Breast epithelium (tissue), 4 donors: ENCODE data around the gene BRI3. TPM values are rescaled to one million over a fixed set of nuclear protein-coding genes. Genes with fewer than 3 reads are reported as not detected.

ENCODE experiments used
- DNase-seq, 2 donors: peaks; one replicate each; pipeline ENCODE4 v3.0.0-alpha.2; 2019; ENCODE audit warnings: low spot score in 2 of 2
- H3K27ac ChIP-seq, 2 donors: fragments of 200-600 bp; sonication (generic) in 1 of 2; one replicate each; pipeline ENCODE4 v1.5.1; 2016 to 2019; ENCODE audit warnings: mild to moderate bottlenecking in 1 of 2
- H3K27me3 ChIP-seq, 2 donors: fragments of 200-600 bp; sonication (generic) in 1 of 2; one replicate each; pipeline versions ENCODE4 v1.5.1 to v1.6.0; 2017 to 2019; ENCODE audit warnings: control low read depth in 1 of 2, mild to moderate bottlenecking in 1 of 2
- H3K36me3 ChIP-seq: fragments of 200-600 bp; one replicate; pipeline ENCODE4 v1.5.1; 2019
- H3K4me1 ChIP-seq, 2 donors: fragments of 200-600 bp; sonication (generic); one replicate each; pipeline ENCODE4 v1.5.1; 2016 to 2019; ENCODE audit warnings: control low read depth in 1 of 2
- H3K4me3 ChIP-seq, 3 donors: fragments of 200-600 bp; sonication (generic); 1 replicate in 2 of 3; 2 replicates in 1 of 3; pipeline ENCODE4 v1.5.1; 2016 to 2019; ENCODE audit warnings: mild to moderate bottlenecking in 3 of 3, moderate library complexity in 2 of 3
- H3K9me3 ChIP-seq, 2 donors: fragments of 200-600 bp; sonication (generic) in 1 of 2; one replicate each; pipeline ENCODE4 v1.5.1; 2016 to 2019; ENCODE audit warnings: control low read depth in 1 of 2
- CTCF ChIP-seq, 3 donors: fragments of 450-650 bp; IDR thresholded peaks; one replicate each; pipeline ENCODE4 v1.5.1; 2016 to 2017; ENCODE audit warnings: antibody characterized with exemption in 3 of 3, mild to moderate bottlenecking in 3 of 3, moderate library complexity in 3 of 3
- POLR2A ChIP-seq: fragments of 450-650 bp; IDR thresholded peaks from one replicate; pipeline ENCODE4 v1.6.1; 2016; ENCODE audit warnings: antibody characterized with exemption, mild to moderate bottlenecking, moderate library complexity
- POLR2AphosphoS5 ChIP-seq, 3 donors: sonication (generic); formaldehyde crosslinking; IDR thresholded peaks; one replicate each; pipeline ENCODE4 v1.6.1; 2017; ENCODE audit warnings: antibody characterized with exemption in 3 of 3
- intact Hi-C: fragments of 100-400 bp; cut with DNase I; formaldehyde crosslinking; loops from one replicate; pipeline ENCODE4 v1.15.1; 2023; ENCODE audit warnings: low total_unique reads
- total RNA-seq, 3 donors: library from RNA; depleted of rRNA; stranded (reverse); fragments of >200 nt; gene quantifications; one replicate each; pipeline ENCODE4 v1.1.0, GENCODE V29; 2016

BRI3 gene
- total RNA-seq, 3 donors from 2014 or later = 38.8 to 85.5 (median 56.4) TPM

GRCh38 chr7:98293746-98294145 is 12.3 kb downstream of the BRI3 start:
- intact Hi-C loops = no loop called here
- no peaks in the 10 kb centered on the region for H3K36me3 ChIP-seq
- H3K4me1 ChIP-seq = peaks cover 0 to 4% of the 10 kb centered on the region in 2 donors
- no peak overlapping the region for H3K4me3 ChIP-seq
- H3K27ac ChIP-seq = no peak overlapping the region
- DNase-seq = no peak
- H3K9me3 ChIP-seq = no peaks in the 10 kb centered on the region
- H3K27me3 ChIP-seq = no peaks in the 10 kb centered on the region
- no peak for TF ChIP-seq CTCF (IDR thresholded peaks at IDR 0.05)
- TF ChIP-seq POLR2A = no peak
- no peak for TF ChIP-seq POLR2AphosphoS5 (IDR thresholded peaks at IDR 0.05)

DNA sequence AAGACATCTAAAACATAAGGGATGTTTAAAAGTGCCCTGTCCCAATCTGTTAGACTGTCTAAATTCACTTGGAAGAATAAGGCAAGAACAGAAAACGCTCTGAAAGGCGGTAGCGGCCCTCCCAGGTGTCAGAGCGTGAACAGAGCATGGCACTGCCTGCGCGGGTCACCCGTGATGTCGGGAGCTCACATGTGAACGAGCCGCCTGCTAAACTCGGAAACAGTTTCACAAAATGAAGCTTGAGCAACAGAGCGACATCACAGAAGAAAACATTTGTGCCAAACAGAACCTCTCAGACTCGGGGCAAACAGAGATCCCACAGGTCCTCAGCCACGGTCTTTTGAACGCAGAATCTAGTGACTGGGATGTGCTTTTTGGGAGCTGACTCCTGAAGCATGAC is 12.8 kb downstream of the BRI3 start:
- no peak for DNase-seq
- Histone ChIP-seq H3K9me3 (no peaks in the 10 kb centered on the region), H3K4me1 (peaks cover 0 to 4% of the 10 kb centered on the region in 2 donors), H3K27me3 (no peaks in the 10 kb centered on the region), H3K36me3 (no peaks in the 10 kb centered on the region), H3K27ac (no peak overlapping the region), H3K4me3 (no peak overlapping the region)
- intact Hi-C loops = no loop called here
- TF ChIP-seq POLR2AphosphoS5 (IDR thresholded peaks at IDR 0.05) = no peak
- TF ChIP-seq POLR2A = no peak
- TF ChIP-seq CTCF (IDR thresholded peaks at IDR 0.05) = no peak

GRCh38 chr7:98294798-98295382 is 13.4 kb downstream of the BRI3 start:
- intact Hi-C loops = no loop called here
- H3K4me3 ChIP-seq = no peak overlapping the region
- peaks cover 0 to under 1% of the 10 kb centered on the region in 2 donors for H3K9me3 ChIP-seq
- H3K27me3 ChIP-seq = no peaks in the 10 kb centered on the region
- no peak overlapping the region for H3K27ac ChIP-seq
- TF ChIP-seq CTCF (IDR thresholded peaks at IDR 0.05) (peak in 2 of 3 donors; percentile 65 to 71), POLR2AphosphoS5 (IDR thresholded peaks at IDR 0.05) (no peak), POLR2A (no peak)
- H3K4me1 ChIP-seq = peaks cover 0 to 4% of the 10 kb centered on the region in 2 donors
- H3K36me3 ChIP-seq = no peaks in the 10 kb centered on the region
- peak in 1 of 2 donors; percentile 70 for DNase-seq

DNA sequence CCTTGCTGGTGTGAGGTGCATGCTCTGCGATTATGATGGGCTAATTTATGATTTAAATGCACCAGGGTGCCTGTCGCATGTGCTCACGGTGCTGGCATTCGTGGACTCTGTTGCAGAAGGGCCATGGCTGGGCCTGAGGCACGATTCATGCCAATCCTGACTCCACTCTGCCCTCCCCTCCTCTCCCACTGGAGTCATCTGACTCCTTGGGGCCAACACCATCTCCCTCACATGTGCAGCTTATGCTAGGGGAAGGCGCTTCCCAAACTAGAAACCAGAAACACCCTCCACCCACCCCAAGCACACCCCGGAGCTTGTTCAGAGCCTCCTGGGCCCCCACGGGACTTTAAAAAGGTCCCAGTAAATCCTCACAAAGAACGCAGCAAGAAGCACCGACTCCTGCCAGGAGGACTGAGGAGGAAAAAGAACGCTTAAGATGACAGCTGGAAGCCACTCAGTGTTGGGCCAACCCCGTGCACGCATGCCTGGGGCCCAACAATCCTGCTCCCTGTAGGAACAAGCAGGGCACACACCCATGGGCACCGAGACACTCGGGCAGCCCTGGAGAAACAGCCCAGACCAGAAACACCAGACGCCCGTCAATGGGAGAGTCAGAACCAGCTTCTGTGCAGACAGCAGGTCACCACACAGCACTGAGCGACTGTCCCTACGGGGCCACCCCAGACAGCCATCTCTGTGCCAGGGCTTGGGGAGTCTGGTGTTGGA is 14.1 kb downstream of the BRI3 start:
- H3K4me3 ChIP-seq = no peak overlapping the region
- TF ChIP-seq CTCF (IDR thresholded peaks at IDR 0.05) (no peak), POLR2A (no peak), POLR2AphosphoS5 (IDR thresholded peaks at IDR 0.05) (no peak)
- peaks cover 0 to 6% of the 10 kb centered on the region in 2 donors for H3K9me3 ChIP-seq
- H3K4me1 ChIP-seq = peaks cover 0 to 4% of the 10 kb centered on the region in 2 donors
- H3K36me3 ChIP-seq = no peaks in the 10 kb centered on the region
- H3K27ac ChIP-seq = no peak overlapping the region
- no peaks in the 10 kb centered on the region for H3K27me3 ChIP-seq
- intact Hi-C loops = no loop called here
- no peak for DNase-seq

- no peak for TF ChIP-seq POLR2A
- TF ChIP-seq CTCF (IDR thresholded peaks at IDR 0.05) = no peak
- no peak for TF ChIP-seq POLR2AphosphoS5 (IDR thresholded peaks at IDR 0.05)
- H3K9me3 ChIP-seq = peaks cover 0 to 11% of the 10 kb centered on the region in 2 donors
- H3K4me3 ChIP-seq = no peak overlapping the region
- H3K27ac ChIP-seq = no peak overlapping the region
- intact Hi-C loops = no loop called here
- H3K4me1 ChIP-seq = peaks cover 0 to 4% of the 10 kb centered on the region in 2 donors
- no peaks in the 10 kb centered on the region for H3K36me3 ChIP-seq
- DNase-seq = no peak
- H3K27me3 ChIP-seq = no peaks in the 10 kb centered on the region
These were observed 15.3 kb downstream of the BRI3 start for GRCh38 chr7:98296833-98297232.
